CD4-positive, alpha-beta T cell (primary cell): ENCODE measurements around the gene FERMT1. TPM values are rescaled to one million over a fixed set of nuclear protein-coding genes. Genes with fewer than 3 reads are reported as not detected.

Experiments used
- ATAC-seq: fragments of 200-7000 bp; cut with Tn5 transposase; one replicate; pipeline ENCODE4 v1.10.0; 2022; ENCODE audit warnings: mild to moderate bottlenecking; ENCODE audit not compliant: poor library complexity
- CTCF ChIA-PET: fragments of 350-600 bp; sonication (Branson Sonifier 250); formaldehyde crosslinking; loops from one replicate; lab custom pipeline; 2021; ENCODE audit warnings: antibody characterized with exemption, inconsistent platforms; lab: Charles Lee
- POLR2A ChIA-PET: fragments of 350-600 bp; sonication (Branson Sonifier 250); formaldehyde crosslinking; loops from one replicate; lab custom pipeline; 2021; ENCODE audit warnings: antibody characterized with exemption, inconsistent platforms; lab: Charles Lee
- DNase-seq, 14 experiments: peaks; one replicate each; pipeline ENCODE4 v3.0.0-alpha.2; 2013 to 2020; ENCODE audit warnings: mixed read lengths in 2 of 14
- H3K27ac ChIP-seq, 2 donors: one replicate each; pipeline versions ENCODE4 v1.5.1 to v1.7.0; 2013; ENCODE audit warnings: low read length in 2 of 2, low read depth in 1 of 2, mild to moderate bottlenecking in 1 of 2
- H3K27me3 ChIP-seq, 2 experiments: 1 replicate in 1 of 2; 2 replicates in 1 of 2; pipeline versions ENCODE4 v1.6.1 to v1.7.0; 2013; ENCODE audit warnings: low read length in 2 of 2, control low read depth in 1 of 2, mild to moderate bottlenecking in 1 of 2, moderate library complexity in 1 of 2; ENCODE audit not compliant: insufficient read depth in 2 of 2, control insufficient read depth in 1 of 2
- H3K36me3 ChIP-seq: one replicate; pipeline ENCODE4 v1.6.1; 2013; ENCODE audit warnings: low read length, control low read depth; ENCODE audit not compliant: insufficient read depth
- H3K4me1 ChIP-seq: one replicate; pipeline ENCODE4 v1.6.1; 2013; ENCODE audit warnings: low read length, control low read depth; ENCODE audit not compliant: insufficient read depth
- H3K4me3 ChIP-seq: one replicate; pipeline ENCODE4 v1.5.1; 2013; ENCODE audit warnings: mild to moderate bottlenecking, low read length, moderate library complexity
- H3K9me3 ChIP-seq, 2 experiments: 1 replicate in 1 of 2; 2 replicates in 1 of 2; pipeline versions ENCODE4 v1.6.1 to v1.7.0; 2013; ENCODE audit warnings: low read length in 2 of 2, mild to moderate bottlenecking in 2 of 2, control low read depth in 1 of 2, moderate library complexity in 1 of 2; ENCODE audit not compliant: control insufficient read depth in 1 of 2, insufficient read depth in 1 of 2
- H3K27ac Mint-ChIP-seq: one replicate; pipeline ENCODE4 v1.8.0; 2020; ENCODE audit warnings: mixed read lengths
- H3K27me3 Mint-ChIP-seq: one replicate; pipeline ENCODE4 v1.8.0; 2021; ENCODE audit warnings: mixed read lengths
- H3K36me3 Mint-ChIP-seq: one replicate; pipeline ENCODE4 v1.8.0; 2021; ENCODE audit warnings: low read depth, mixed read lengths
- H3K4me1 Mint-ChIP-seq: one replicate; pipeline ENCODE4 v1.8.0; 2021; ENCODE audit warnings: low read depth, mixed read lengths
- H3K4me3 Mint-ChIP-seq: one replicate; pipeline ENCODE4 v1.8.0; 2020; ENCODE audit warnings: mild to moderate bottlenecking, mixed read lengths
- H3K9me3 Mint-ChIP-seq: one replicate; pipeline ENCODE4 v1.8.0; 2020; ENCODE audit warnings: mixed read lengths
- CTCF ChIP-seq: fragments of 200-600 bp; IDR thresholded peaks from one replicate; pipeline ENCODE4 v1.8.0; 2022; ENCODE audit warnings: antibody characterized with exemption, mild to moderate bottlenecking
- intact Hi-C, 2 experiments: fragments of 100-400 bp; cut with DNase I in 1 of 2; cut with micrococcal nuclease in 1 of 2; formaldehyde crosslinking; loops; one replicate each; pipeline versions ENCODE4 v1.15.1 to v1.9.0; 2023 to 2025; cut with DNase I, micrococcal nuclease
- total RNA-seq, 174 experiments: library from RNA in 2 of 174; stranded (reverse) in 2 of 174; gene quantifications; one replicate each; pipeline ENCODE4 v1.2.3 and lab custom pipeline; 2021 to 2026

Gene FERMT1
- total RNA-seq, 2 experiments from 2014 or later: not detected

GRCh38 chr20:6126846-6127245, 4.0 kb upstream of the FERMT1 start:
- ChIA-PET POLR2A (no interaction called here), CTCF (no interaction called here)
- Histone ChIP-seq H3K27ac (no peak overlapping the region), H3K4me1 (peaks cover 11% of the 10 kb centered on the region), H3K9me3 (no peaks in the 10 kb centered on the region), H3K27me3 (peaks cover 15 to 33% of the 10 kb centered on the region in 2 experiments), H3K36me3 (no peaks in the 10 kb centered on the region), H3K4me3 (no peak overlapping the region)
- Mint-ChIP-seq H3K27ac (no peak overlapping the region), H3K36me3 (no peaks in the 10 kb centered on the region), H3K27me3 (peaks cover 53% of the 10 kb centered on the region), H3K4me1 (peaks cover 5% of the 10 kb centered on the region), H3K4me3 (no peak overlapping the region), H3K9me3 (no peaks in the 10 kb centered on the region)
- DNase-seq: no peak
- intact Hi-C loops: no loop called here
- no peak for ATAC-seq
- TF ChIP-seq CTCF: no peak

GRCh38 chr20:6123649-6124014, 802 bp upstream of the FERMT1 start:
- intact Hi-C loops: no loop called here
- H3K36me3 Mint-ChIP-seq: no peaks in the 10 kb centered on the region
- no peaks in the 10 kb centered on the region for H3K9me3 Mint-ChIP-seq
- H3K4me3 Mint-ChIP-seq: no peak overlapping the region
- no peak overlapping the region for H3K4me3 ChIP-seq
- no peak for ATAC-seq
- H3K27me3 Mint-ChIP-seq: peaks cover 61% of the 10 kb centered on the region
- peaks cover 11% of the 10 kb centered on the region for H3K4me1 ChIP-seq
- no peaks in the 10 kb centered on the region for H3K36me3 ChIP-seq
- CTCF ChIA-PET: no interaction called here
- POLR2A ChIA-PET: no interaction called here
- H3K27ac Mint-ChIP-seq: no peak overlapping the region
- TF ChIP-seq CTCF: no peak
- no peaks in the 10 kb centered on the region for H3K9me3 ChIP-seq
- no peak for DNase-seq
- peaks cover 19 to 41% of the 10 kb centered on the region in 2 experiments for H3K27me3 ChIP-seq
- no peak overlapping the region for H3K27ac ChIP-seq
- H3K4me1 Mint-ChIP-seq: peaks cover 5% of the 10 kb centered on the region

- DNase-seq: no peak
- Mint-ChIP-seq H3K27me3 (peaks cover 63% of the 10 kb centered on the region), H3K36me3 (no peaks in the 10 kb centered on the region), H3K4me3 (no peak overlapping the region), H3K9me3 (no peaks in the 10 kb centered on the region), H3K27ac (no peak overlapping the region), H3K4me1 (peaks cover 5% of the 10 kb centered on the region)
- Histone ChIP-seq H3K9me3 (no peaks in the 10 kb centered on the region), H3K36me3 (no peaks in the 10 kb centered on the region), H3K27me3 (peaks cover 19 to 41% of the 10 kb centered on the region in 2 experiments), H3K27ac (no peak overlapping the region), H3K4me1 (peaks cover 11% of the 10 kb centered on the region), H3K4me3 (no peak overlapping the region)
- intact Hi-C loops: no loop called here
- ChIA-PET CTCF (no interaction called here), POLR2A (no interaction called here)
- ATAC-seq: no peak
- no peak for TF ChIP-seq CTCF
These were observed 538 bp downstream of the FERMT1 start for GRCh38 chr20:6122111-6122872.
